GM21423 (cell line): Measurements from ENCODE around the gene DLGAP1.

ENCODE experiments used
- ATAC-seq: cut with Tn5 transposase; IDR thresholded peaks from one replicate; pipeline ENCODE4 v1.9.1; 2021; ENCODE audit warnings: mild to moderate bottlenecking, moderate library complexity; ENCODE audit not compliant: unreplicated experiment

The DLGAP1 gene

DNA sequence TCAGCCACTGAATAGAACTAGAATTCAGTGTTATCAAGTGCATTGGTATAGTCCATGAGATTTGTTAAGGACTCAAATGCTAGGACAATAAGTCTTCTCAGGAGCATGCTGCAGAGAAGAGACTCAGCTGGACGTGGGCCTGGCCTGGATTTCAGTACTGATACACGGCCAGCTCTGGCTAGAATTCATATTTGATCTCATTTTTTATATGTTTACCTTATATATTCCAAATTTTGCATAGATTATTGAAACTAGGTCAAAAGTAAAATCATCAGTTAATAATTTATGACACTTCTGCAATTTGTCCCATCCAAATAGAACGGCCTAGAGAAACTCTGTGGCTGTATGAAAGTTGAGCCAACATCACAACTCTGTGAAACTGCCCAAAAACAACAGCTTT is 262.0 kb downstream of the DLGAP1 start:
- ATAC-seq = no peak

DNA sequence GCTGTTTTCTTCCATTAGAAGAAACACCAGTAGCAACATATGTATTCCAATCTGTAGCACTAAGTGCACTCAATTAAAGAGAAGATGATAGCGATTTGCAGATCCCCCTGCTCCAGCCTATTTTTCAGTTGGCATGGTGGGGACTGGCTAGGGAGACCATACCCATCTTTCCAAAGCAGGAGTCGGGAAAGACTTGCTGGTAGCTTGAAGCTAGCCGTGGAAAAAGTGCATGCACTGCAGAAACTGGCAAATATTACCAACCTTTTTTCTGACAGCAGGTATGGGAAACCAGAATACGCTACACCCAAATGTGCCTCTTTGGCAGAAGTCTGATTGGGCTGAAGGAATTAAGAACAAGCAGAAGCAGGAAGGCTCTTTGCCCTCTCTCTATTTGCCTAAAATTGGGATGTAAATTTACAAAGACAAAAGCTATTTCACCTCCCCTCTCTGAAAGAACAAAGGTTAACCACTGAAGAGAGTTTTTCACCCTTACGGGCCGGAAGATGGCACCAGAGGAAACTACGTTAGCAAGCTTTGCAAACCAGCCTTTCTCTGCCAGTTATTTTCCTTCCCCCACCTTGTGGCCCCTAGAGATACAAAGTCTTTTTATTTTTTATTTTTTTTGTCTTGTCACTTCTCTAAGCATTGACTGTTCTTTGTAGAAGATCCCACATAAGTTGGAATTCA is 273.1 kb downstream of the DLGAP1 start:
- ATAC-seq = no peak

DNA sequence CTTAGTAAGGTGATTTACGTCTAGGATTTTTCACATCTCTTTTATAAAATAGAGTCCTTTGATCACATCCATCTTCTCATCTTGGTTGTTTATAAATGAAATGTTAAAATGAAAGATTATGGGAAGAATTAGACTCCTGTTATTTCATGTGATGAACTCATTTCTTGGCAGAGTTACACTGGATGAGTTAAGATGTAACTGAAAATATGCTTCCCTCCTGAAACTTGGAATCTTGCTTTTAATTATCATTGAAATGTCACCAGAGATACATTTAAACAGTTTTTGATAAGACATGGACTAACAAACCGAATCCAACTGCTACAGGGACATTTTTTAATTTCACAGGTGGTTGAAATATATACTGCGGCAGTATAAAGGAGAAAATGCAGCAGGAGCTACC is 274.0 kb downstream of the DLGAP1 start:
- ATAC-seq = no peak

DNA sequence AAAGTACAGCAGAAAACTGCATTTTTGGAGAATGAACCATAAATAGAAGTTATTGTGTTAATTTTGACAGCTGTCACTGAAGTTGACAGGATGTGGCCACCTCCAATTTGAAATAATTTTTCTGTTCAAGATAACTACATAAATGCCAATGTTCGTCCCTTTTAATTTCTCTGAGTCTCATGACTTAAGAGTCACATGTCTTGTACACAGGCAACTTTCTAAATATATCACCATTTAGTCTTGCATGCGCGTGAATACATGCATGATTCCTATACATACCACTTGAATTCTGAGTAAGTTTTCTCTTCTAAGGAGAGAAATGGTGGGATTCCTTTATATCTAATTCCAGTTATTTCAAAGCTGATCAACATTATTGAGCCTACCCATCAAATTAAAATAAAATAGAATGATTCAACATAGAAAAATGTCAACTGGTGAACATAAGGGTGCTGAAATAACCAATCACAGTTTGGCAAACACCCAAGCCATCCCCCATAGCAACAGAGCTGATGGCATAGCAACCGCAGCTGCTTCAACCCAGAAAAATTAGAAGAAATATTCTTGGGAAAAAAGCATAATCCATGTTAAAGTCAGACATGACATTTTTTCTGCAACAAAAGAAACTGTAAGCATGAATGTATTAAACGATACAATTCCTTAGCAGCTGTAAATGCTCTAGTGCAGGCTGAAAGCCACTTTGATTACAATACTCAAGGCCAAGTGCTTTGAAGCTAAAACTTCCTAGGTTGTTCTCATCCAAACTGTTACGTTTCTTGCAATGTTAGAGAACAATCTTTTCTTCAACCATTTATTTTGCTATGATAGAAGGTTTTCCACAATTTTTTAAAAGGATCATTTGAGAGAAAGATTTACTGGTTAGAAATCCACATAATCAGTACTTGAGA is 282.7 kb downstream of the DLGAP1 start:
- no peak for ATAC-seq

DNA sequence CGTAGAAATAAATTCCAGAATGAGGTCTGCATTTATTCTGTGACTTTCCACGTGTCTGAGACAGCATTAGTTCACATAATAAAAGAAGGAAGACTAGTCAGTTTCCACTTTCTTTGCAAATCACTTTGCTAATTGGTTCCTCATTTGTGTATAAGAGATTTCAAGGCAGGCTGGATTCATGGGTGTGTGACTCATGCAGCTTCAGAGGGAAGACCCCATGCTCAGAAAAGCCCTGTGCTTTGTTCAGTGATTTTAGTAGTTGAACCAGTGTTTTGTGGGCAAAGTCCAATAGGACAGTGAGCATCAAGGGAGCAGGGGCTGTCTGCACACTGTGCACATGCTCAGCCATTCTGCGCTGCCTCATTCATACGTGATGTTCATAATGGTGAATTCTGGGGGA is 297.8 kb downstream of the DLGAP1 start:
- ATAC-seq = no peak

DNA sequence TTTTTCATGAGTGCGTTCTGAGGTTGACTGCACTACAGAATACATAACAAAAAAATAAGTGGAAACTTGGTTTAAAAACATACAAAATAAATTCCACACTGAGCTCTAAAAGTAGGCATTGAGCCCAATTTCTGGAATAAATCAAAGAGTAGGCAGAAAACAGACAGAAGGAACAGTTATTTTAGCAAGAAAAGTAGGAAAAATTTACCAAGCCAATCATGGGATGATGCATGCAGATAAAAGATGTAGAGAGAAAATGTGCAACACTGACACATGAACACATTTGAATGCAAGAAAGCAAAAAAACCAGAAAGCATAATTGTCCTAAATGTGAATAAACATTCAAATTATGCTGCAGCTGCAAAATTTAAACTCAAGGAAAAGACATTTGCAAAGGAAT is 308.3 kb downstream of the DLGAP1 start:
- no peak for ATAC-seq

DNA sequence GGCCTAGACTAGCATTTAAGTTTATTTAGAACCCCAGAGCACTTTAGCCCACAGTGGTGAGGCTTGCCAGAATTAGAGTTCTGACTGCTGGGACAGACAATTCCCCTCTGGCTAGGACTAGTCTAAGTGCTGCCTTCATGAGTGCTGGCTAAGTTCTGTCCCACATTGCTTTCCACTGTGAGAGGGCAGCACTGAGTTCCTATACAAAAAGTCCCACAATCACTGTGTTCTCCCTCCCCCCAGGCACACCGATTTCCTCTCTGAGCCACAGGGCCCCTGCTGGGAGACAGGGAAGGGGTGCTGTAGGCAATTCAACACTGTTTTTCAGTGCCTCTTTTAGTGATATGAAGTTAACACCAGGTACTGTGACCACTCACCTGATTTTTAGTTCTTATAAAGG is 310.9 kb downstream of the DLGAP1 start:
- no peak for ATAC-seq

DNA sequence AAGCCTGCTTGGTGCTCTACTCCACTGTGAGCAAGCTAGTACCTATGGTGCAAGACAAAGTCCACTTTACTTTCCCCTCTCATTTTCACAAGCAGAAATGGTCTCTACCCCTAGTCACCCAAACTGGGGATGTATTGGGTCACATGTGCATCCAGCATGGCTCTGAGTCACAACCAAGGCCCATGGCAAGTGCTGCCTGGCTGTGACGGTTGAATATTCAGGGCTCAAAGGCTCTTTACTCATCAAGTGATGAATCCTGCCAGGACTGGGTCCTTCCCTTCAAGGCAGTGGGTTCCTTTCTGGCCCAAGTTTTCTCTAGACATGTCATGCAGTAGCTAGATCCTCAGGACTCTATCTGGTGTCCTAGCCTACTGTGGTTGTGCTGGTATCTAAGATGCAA is 311.5 kb downstream of the DLGAP1 start:
- ATAC-seq = no peak

DNA sequence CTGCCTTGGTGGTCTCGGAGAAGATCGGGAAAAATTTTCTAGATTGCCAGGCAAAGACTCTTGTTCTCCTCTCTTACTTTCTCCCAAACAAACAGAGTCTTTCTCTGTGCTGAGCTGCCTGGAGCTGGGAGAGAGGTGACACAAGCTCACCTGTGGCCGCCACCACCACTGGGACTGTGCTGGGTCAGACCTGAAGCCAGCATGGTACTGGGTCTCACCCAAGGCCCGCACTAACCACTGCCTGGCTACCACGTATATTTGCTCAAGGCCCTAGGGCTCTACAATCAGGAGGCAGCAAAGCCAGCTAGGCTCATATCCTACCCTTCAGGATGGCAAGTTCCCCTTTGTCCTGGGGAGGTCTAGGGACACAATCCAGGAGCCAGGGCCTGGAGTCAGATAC is 312.2 kb downstream of the DLGAP1 start:
- no peak for ATAC-seq

DNA sequence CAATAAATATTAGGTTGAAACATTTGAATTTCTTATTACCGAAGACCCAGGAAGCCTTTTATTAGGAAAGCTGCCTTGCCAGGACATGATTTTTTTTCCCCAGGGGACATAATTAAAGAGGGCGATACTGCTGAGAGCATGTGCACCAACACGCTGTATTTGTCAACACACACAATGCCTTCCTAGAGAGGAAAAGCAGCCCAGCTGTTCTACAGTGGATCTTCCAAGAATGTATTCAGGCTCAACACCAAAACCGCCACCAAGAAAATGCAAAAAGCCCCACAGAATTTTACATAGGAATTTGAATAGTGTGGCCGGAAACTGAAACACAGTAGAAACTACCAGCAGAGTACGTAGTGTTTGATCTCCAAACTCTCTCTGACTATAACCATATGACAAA is 320.4 kb downstream of the DLGAP1 start:
- ATAC-seq = no peak

DNA sequence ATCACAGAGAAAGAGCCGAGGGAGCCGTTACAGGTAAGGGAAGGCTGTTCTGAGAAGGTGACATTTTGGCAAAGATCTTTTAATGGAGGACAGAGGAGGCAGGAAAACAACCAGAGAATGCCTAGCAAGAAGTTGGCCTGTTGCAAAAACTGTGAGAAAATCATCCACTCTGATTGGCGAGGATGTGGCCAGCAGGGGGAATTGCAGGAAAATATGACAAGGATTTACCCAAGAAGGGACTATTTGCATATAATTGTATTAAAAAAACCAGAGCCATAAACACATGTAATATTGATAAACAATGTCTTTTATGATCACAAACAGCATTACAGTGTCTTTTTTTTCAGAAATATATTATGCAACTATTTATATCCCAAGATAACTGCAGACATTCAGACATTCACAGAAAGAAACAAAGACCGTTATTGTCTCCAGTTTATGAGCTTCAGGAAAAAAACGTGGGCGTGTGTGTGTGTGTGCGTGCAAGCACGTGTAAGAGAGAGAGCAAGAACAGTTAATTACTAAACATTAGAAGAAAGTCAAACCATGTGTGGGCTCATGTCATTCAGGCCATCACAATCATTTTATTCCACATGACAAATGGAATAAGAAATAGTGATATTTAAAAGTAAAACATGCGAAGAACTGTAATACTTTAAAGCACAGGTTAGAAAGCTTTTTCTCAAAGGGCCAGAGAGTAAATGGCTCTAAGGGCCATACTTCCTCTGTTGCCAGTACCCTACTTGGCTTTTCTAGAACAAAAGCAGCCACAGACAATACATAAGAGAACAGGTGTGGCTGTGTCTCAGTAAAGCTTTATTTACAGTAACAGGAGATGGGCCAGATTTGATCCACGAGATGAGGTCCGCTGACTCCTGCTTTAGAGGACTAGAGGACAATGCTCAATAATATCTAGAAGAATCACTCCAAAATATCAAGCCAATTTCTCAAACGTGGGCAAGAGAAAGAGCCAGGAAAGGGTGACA is 324.1 kb downstream of the DLGAP1 start:
- no peak for ATAC-seq

DNA sequence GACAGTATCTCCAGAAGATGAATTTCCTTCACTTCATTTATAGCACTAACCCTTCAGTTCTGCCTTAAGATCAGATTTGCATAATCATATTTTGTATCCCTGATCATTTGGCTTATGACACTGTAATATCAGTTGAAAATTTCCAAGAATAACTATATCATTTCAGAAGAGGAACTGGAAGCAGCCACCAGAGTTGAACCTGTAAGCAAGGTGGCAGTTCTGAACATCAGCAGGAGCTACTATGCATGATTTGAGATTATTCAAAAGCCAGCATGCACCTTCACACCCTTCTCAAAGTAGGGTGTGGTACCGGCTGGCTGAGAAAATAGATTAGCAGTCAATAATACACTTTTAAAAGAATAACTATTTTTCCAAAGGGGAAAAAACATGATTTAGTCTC is 328.2 kb downstream of the DLGAP1 start:
- ATAC-seq = no peak

DNA sequence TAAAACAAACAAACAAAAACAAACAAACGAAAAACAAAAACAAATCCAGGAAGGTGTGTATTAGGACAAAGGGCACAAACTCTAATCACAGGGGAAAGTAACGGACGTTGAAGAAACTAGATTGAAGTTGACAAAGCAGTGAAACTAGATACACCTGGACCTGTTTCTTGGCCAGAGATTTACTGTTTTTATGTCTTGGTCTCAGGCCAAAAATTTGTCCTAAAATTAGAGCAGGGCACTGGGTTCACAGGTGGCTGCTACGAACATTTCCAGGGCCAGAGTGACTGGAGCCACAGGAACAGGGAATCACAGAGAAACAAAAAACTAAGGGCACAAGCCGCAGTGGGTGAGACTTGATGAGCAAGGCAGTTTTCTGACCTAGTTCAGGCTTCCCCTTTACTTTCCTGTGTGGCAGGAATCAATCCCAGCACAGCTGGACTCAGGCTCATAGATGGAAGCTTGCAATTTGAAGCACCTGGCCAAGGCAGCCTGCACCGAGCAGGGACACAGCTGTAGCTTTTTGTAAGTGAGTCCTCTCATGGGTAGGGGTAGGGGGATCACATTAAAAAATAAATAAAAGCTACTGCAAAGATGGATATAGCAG is 329.4 kb downstream of the DLGAP1 start:
- ATAC-seq = no peak

DNA sequence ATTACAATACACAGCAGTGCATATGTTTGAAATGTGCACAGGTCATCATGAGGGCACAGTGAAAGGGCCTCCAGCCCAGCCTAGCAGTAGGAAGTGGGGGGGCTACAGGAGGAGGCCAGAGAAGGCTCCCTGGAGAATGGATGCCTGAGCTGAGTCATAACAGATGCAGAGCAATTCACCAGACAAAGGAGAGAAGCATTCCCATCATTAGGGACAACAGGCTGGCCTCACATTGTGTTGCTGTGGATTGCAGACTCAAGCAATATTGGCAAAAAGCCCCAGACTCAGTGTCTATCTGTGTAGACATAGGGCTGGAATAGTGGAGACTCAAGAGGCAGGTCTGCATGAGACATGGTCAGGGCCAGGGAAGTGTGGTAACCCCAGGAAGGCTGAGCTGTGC is 329.9 kb downstream of the DLGAP1 start:
- ATAC-seq = no peak

DNA sequence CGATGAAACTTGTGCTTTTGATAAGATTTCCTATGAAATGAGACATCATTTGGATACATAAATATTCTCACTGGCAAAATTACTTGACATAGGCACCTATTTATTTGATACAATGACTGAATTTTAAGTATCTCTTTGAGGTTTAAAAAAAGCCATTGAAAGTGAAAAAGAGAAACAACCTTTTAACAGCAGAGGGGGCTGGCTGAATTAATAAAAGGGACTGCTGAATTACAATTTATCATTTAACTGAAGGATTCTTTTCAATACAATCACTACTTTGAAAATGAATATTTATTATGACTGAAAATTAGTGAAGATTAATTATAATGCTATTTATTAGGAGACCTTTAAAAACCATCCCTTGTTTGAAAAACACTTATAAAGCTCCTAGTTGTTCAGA is 335.3 kb downstream of the DLGAP1 start:
- ATAC-seq = no peak

DNA sequence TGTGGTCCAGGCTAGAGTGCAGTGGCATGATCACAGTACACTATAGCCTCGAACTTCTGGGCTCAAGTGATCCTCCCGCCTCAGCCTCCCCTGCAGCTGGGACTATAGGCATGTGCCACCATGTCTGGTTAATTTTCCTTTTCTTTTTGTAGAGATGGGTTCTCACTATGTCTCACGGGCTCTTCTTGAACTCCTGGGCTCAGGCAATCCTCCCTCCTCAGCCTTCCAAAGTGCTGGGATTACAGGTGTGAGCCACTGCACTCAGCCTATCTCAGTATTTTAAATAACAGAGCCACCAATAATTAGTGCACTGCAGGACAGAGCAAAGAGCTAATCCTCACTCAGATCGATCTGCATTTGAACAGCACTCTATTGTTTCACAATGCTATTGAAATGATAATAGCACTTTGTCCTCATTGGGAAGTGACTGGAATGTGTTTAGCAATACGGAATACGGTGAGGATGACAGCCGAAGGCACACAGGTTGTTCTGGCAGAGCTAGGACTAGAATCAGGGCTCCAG is 335.9 kb downstream of the DLGAP1 start:
- ATAC-seq = no peak

DNA sequence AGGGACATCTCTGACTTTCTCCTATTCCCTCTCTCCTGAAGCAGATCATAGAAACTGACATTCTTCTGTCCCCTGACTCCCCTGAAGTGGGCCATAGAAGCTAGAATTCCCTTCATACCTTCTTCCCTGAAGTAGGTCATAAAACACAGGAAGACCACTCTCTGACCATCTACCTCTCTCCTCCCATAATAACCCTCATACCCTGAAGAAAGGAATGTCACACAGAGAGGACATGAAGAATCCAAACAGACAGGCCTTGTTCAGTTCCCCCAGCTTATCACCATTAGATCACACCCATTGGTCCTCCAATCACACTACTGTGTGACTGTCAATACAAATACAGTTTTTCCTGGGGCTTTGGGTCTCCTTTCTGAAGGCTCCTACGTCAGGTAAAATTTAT is 347.1 kb downstream of the DLGAP1 start:
- ATAC-seq = no peak

DNA sequence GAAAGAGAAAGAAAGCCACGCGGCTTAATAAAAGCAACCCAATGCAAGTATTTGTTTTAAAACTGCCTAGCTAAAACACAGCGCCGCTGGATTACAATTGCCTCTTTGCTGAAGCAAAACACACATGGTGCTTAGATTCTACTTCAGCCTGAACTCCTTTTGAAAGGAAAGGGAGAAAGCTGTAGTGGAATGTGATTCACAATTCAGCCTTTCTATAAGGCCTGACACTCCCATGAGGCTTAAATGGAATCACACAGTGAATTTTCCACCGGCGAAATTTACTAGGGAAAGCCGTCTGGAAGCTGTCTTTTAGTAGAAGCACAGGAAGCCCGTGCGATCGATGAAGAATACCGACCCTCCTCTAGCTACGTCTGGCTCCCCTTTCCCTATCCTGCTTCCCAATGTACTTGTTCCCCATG is 348.0 kb downstream of the DLGAP1 start:
- no peak for ATAC-seq

DNA sequence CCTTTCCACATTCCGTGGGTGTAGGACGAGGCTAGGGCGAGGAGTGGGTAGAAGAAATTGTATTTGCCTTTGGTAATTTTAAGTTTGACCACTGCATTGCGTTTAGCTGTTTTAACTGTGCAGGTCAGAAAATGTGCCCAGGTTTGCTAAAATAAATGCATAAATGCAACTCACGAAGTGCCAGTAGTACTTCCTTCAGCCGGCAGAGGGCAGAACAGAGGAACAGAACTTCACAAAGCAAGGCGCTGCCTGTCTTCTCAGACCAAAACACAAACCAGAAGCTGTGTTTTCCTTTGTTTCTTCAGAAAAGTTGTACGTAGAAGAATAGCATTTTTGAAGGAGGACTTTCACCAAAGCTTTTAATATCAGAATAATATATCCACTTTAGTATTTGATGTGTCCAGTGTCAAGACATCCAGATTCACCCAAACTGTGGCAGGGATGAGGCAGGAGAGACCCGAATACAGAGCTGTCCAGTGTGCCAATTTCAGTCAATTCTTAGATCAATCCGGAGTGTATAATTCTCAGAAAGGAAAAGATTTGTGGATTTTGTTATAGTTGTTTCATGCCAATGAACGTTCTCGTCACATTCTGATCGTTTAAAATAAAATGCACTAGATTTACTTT is 348.6 kb downstream of the DLGAP1 start:
- ATAC-seq = peak; percentile 71

DNA sequence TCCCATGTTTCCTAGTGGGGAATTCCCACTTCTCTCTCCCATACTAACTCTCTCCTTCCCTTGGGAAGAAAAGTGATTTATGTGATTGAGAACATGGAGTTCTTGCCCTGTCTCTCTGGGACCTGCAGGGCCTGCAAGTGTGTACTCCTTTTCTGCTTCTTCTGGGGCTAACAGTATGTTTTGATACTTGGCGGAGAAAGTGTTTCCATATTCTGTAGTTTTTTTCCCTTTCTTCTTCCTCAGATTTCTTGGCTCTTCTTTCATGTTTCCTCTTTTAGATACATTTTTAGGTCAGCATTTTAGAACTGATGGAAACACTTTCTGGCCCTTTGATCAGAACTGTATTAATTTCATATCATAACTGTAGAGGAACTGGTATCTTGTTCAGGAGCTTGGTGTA is 352.2 kb downstream of the DLGAP1 start:
- no peak for ATAC-seq
